ENCODE measurements around the gene ABCC10.
"Not testable (repeated sequence)": the region's sequence is repeated elsewhere in the genome, so short reads cannot be mapped to it uniquely, and the experiment has no call there.

DNA sequence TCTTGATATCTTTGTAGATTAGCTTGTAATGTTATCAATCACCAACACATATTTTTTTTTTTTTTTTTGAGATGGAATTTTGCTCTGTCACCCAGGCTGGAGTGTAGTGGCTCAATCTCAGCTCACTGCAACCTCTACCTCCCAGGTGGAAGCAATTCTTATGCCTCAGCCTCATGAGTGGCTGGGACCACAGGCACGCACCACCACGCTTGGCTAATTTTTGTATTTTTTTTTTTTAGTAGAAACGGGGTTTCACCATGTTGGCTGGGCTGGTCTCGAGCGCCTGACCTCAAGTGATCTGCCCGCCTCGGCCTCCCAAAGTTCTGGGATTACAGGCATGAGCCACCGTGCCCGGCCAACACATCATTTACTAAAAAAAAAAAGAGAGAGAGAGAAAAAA lies 46.5 kb upstream of the ABCC10 start:
- TF ChIP-seq, protein P1, sequence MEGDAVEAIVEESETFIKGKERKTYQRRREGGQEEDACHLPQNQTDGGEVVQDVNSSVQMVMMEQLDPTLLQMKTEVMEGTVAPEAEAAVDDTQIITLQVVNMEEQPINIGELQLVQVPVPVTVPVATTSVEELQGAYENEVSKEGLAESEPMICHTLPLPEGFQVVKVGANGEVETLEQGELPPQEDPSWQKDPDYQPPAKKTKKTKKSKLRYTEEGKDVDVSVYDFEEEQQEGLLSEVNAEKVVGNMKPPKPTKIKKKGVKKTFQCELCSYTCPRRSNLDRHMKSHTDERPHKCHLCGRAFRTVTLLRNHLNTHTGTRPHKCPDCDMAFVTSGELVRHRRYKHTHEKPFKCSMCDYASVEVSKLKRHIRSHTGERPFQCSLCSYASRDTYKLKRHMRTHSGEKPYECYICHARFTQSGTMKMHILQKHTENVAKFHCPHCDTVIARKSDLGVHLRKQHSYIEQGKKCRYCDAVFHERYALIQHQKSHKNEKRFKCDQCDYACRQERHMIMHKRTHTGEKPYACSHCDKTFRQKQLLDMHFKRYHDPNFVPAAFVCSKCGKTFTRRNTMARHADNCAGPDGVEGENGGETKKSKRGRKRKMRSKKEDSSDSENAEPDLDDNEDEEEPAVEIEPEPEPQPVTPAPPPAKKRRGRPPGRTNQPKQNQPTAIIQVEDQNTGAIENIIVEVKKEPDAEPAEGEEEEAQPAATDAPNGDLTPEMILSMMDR (IDR thresholded peaks at IDR 0.05) = not testable (repeated sequence)
- TF ChIP-seq POLR2A (IDR thresholded peaks at IDR 0.05) = not testable (repeated sequence)

All from Peyer's patch (tissue), 4 donors.